ENCODE data around the gene PEX13. TPM values are rescaled to one million over a fixed set of nuclear protein-coding genes. Genes with fewer than 3 reads are reported as not detected.

The PEX13 gene
- total RNA-seq, 1 experiment from 2014 or later, result 20.7 TPM

- ChIA-PET POLR2A (ENCODE audit: low non-redundant PET) (no interaction called here), CTCF (no interaction called here)
- H3K9me3 ChIP-seq (ENCODE audit: low read depth, low read length, poor library complexity, severe bottlenecking), result no peaks in the 10 kb centered on the region
- peaks cover 2% of the 10 kb centered on the region for H3K36me3 ChIP-seq (ENCODE audit: insufficient read depth, low read length, poor library complexity, severe bottlenecking)
- no TSS peak for BruUV-seq (replicated peaks)
- H3K27me3 ChIP-seq (replicated peaks; ENCODE audit: insufficient read depth, low read depth, low read length, poor library complexity), result no peaks in the 10 kb centered on the region
- H3K4me1 ChIP-seq (ENCODE audit: insufficient read depth, low read length, poor library complexity, severe bottlenecking), result no peaks in the 10 kb centered on the region
- TF ChIP-seq EZH2 (IDR thresholded peaks at IDR 0.05; ENCODE audit: borderline replicate concordance, low read depth, low read length, poor library complexity, severe bottlenecking), result no peak
- TF ChIP-seq CTCF (conservative IDR thresholded peaks at IDR 0.05; ENCODE audit: low read depth, low read length), result no peak
- DNase-seq (ENCODE audit: low spot score), result no peak
- H3K27ac ChIP-seq (ENCODE audit: low read depth, low read length, poor library complexity, severe bottlenecking), result no peak overlapping the region
- intact Hi-C loops (cut with micrococcal nuclease; ENCODE audit: unreplicated experiment), result no loop called here
- no peak overlapping the region for H3K4me3 ChIP-seq (ENCODE audit: low read depth, low read length, poor library complexity, severe bottlenecking)
Observed at GRCh38 chr2:61091485-61091884, 74.0 kb downstream of the PEX13 start.

GRCh38 chr2:61096438-61096837 is 78.9 kb downstream of the PEX13 start:
- CTCF ChIA-PET, result no interaction called here
- Histone ChIP-seq H3K9me3 (ENCODE audit: low read depth, low read length, poor library complexity, severe bottlenecking) (no peaks in the 10 kb centered on the region), H3K4me3 (ENCODE audit: low read depth, low read length, poor library complexity, severe bottlenecking) (no peak overlapping the region), H3K27me3 (replicated peaks; ENCODE audit: insufficient read depth, low read depth, low read length, poor library complexity) (no peaks in the 10 kb centered on the region), H3K27ac (ENCODE audit: low read depth, low read length, poor library complexity, severe bottlenecking) (no peak overlapping the region), H3K4me1 (ENCODE audit: insufficient read depth, low read length, poor library complexity, severe bottlenecking) (no peaks in the 10 kb centered on the region), H3K36me3 (ENCODE audit: insufficient read depth, low read length, poor library complexity, severe bottlenecking) (no peaks in the 10 kb centered on the region)
- TF ChIP-seq CTCF (conservative IDR thresholded peaks at IDR 0.05; ENCODE audit: low read depth, low read length) (no peak), EZH2 (IDR thresholded peaks at IDR 0.05; ENCODE audit: borderline replicate concordance, low read depth, low read length, poor library complexity, severe bottlenecking) (no peak)
- intact Hi-C loops (cut with micrococcal nuclease; ENCODE audit: unreplicated experiment), result no loop called here
- no TSS peak for BruUV-seq (replicated peaks)
- DNase-seq (ENCODE audit: low spot score), result no peak
- POLR2A ChIA-PET (ENCODE audit: low non-redundant PET), result no interaction called here

- ChIA-PET CTCF (no interaction called here), POLR2A (ENCODE audit: low non-redundant PET) (no interaction called here)
- no peak for TF ChIP-seq CTCF (conservative IDR thresholded peaks at IDR 0.05; ENCODE audit: low read depth, low read length)
- no peak for TF ChIP-seq EZH2 (IDR thresholded peaks at IDR 0.05; ENCODE audit: borderline replicate concordance, low read depth, low read length, poor library complexity, severe bottlenecking)
- Histone ChIP-seq H3K27ac (ENCODE audit: low read depth, low read length, poor library complexity, severe bottlenecking) (no peak overlapping the region), H3K36me3 (ENCODE audit: insufficient read depth, low read length, poor library complexity, severe bottlenecking) (no peaks in the 10 kb centered on the region), H3K4me1 (ENCODE audit: insufficient read depth, low read length, poor library complexity, severe bottlenecking) (no peaks in the 10 kb centered on the region), H3K9me3 (ENCODE audit: low read depth, low read length, poor library complexity, severe bottlenecking) (no peaks in the 10 kb centered on the region), H3K4me3 (ENCODE audit: low read depth, low read length, poor library complexity, severe bottlenecking) (no peak overlapping the region), H3K27me3 (replicated peaks; ENCODE audit: insufficient read depth, low read depth, low read length, poor library complexity) (no peaks in the 10 kb centered on the region)
- DNase-seq (ENCODE audit: low spot score), result no peak
- BruUV-seq (replicated peaks), result no TSS peak
- intact Hi-C loops (cut with micrococcal nuclease; ENCODE audit: unreplicated experiment), result no loop called here
Observed at GRCh38 chr2:61100801-61101200, 83.3 kb downstream of the PEX13 start.

Other genes with a start within 250 kb of the PEX13 start
- gene REL, start 136.1 kb upstream of the PEX13 start, total RNA-seq (2021), result 11.5 and 13.3 TPM in 2 replicates
- gene PUS10, start 535 bp downstream of the PEX13 start, total RNA-seq (2021), result 4.2 and 5.2 TPM in 2 replicates
- gene SANBR, start 48.2 kb downstream of the PEX13 start, total RNA-seq (2021), result 12.1 and 15.5 TPM in 2 replicates
- 6.0 and 7.1 TPM in 2 replicates for gene C2orf74, start 144.5 kb downstream of the PEX13 start, total RNA-seq (2021)